Activated CD4-positive, alpha-beta T cell treated with anti-CD3 and anti-CD28 coated beads, Interleukin-2, amount 10 ng/mL, durations not matched to agents 7 days and 5 days (primary cell): ENCODE measurements around the gene CCDC178. TPM values are rescaled to one million over a fixed set of nuclear protein-coding genes. Genes with fewer than 3 reads are reported as not detected.

Source experiments
- CTCF ChIA-PET: fragments of 350-600 bp; sonication (Branson Sonifier 250); formaldehyde crosslinking; loops from one replicate; lab custom pipeline; 2021; ENCODE audit warnings: antibody characterized with exemption; lab: Charles Lee
- POLR2A ChIA-PET: fragments of 350-600 bp; sonication (Branson Sonifier 250); formaldehyde crosslinking; loops from one replicate; lab custom pipeline; 2021; ENCODE audit warnings: antibody characterized with exemption; lab: Charles Lee
- DNase-seq: peaks from one replicate; pipeline ENCODE4 v3.0.0-alpha.2; 2020
- H3K27ac Mint-ChIP-seq: one replicate; pipeline ENCODE4 v1.8.0; 2021; ENCODE audit warnings: mild to moderate bottlenecking, moderate library complexity, mixed read lengths
- H3K27me3 Mint-ChIP-seq: one replicate; pipeline ENCODE4 v1.8.0; 2021; ENCODE audit warnings: mixed read lengths
- H3K36me3 Mint-ChIP-seq: one replicate; pipeline ENCODE4 v1.8.0; 2021; ENCODE audit warnings: low read depth, mixed read lengths
- H3K4me1 Mint-ChIP-seq: one replicate; pipeline ENCODE4 v1.8.0; 2021; ENCODE audit warnings: mixed read lengths
- H3K4me3 Mint-ChIP-seq: one replicate; pipeline ENCODE4 v1.8.0; 2021; ENCODE audit warnings: mild to moderate bottlenecking, moderate library complexity, mixed read lengths
- H3K9me3 Mint-ChIP-seq: one replicate; pipeline ENCODE4 v1.8.0; 2021; ENCODE audit warnings: mixed read lengths
- total RNA-seq, 2 experiments: library from RNA; stranded (reverse); gene quantifications; one replicate each; pipeline ENCODE4 v1.2.3, GENCODE V29; 2021

Gene CCDC178
- total RNA-seq, 2 experiments from 2014 or later, result not detected

DNA sequence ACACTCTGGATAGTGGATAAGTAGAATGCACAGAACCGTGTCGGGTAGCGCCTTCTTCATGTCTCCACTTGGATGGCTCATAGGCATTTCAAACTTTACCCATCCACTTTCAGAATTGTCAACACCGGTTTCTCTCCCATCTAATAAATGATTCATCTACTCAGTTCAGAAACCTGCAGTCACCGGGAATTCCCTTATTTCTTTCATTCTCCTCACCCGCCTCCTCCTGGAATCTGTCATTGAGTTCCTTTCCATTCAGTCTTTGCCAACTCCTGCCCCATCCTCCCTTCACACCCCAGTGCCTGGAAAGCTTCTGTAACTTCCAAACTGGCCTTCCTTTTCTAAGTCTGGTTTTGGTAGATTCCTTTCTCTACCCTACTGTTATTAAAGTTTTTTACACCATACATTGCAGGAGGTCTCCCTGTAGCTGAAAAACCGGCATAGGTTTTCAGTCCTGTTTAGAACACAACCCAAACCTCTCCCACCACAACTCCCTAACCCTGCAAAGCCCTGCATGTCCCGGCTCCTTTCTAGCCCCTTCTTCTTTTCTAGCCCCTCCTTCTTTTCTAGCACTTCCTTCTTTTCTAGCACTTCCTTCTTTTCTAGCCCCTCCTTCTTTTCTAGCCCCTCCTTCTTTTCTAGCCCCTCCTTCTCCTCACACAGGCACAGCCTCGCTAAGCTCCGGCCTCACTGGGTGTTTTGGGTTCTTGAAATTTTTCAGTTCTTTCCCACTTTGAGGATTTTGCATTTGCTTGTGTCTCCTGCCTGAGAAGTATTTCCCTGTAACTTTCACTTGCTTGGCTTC lies 533.8 kb downstream of the CCDC178 start:
- ChIA-PET POLR2A (no interaction called here), CTCF (no interaction called here)
- H3K4me1 Mint-ChIP-seq, result no peaks in the 10 kb centered on the region
- DNase-seq, result no peak
- no peak overlapping the region for H3K27ac Mint-ChIP-seq
- no peaks in the 10 kb centered on the region for H3K36me3 Mint-ChIP-seq
- H3K27me3 Mint-ChIP-seq, result no peaks in the 10 kb centered on the region
- no peak overlapping the region for H3K4me3 Mint-ChIP-seq
- no peaks in the 10 kb centered on the region for H3K9me3 Mint-ChIP-seq

DNA sequence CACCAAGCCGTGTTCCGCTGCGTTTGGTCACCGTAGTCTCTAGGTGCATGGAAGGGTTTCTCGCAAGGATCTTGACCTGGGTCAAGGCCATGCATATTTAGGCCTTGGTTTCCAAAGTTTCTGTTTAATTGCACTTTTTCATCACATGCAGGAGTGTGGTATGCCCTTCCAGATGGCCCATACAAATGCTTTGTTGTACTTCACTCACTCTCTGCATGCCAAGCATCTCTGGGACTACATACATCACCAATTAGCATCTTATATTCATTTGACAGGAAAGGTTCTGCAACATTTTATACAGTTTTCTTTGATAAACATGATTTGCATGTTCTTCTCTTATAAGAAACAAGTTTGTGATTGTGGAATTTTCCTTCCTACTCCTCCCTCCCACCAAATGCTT lies 534.9 kb downstream of the CCDC178 start:
- H3K36me3 Mint-ChIP-seq, result no peaks in the 10 kb centered on the region
- no peaks in the 10 kb centered on the region for H3K4me1 Mint-ChIP-seq
- H3K4me3 Mint-ChIP-seq, result no peak overlapping the region

DNA sequence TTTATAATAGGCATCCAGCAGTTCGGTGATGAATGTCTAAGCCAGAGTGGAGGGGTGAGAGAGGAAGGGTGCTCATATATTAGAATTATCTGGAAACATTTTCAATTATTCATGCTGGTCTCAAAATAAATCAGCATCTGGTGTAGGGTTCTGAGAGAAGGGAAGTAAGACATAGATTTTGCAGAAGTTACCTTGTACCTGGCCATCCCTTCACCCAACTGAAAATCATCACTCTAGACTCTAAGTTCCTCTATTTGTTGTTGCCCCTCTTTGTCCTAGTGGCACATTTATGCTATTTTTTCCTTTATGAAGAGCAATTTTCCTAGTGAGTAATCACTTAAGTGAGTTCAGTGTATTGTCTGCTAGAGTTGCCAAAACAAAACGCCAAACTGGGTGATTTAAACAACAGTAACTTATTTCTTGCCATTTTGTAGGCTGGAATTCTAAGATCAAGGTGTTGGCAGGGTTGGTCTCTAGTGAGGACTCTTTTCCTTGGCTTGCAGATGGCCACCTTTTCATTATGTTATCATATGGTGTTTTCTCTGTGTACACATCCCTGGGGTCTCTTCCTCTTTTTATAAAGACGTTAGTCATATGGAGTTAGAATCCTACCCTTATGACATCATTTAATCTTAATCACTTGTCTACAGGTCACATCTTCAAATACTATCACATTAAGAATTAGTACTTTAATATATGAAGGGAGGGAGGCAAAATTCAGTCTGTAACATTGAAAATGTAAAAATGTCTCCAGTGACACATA lies 537.8 kb downstream of the CCDC178 start:
- ChIA-PET POLR2A (no interaction called here), CTCF (no interaction called here)
- H3K4me1 Mint-ChIP-seq, result no peaks in the 10 kb centered on the region
- H3K9me3 Mint-ChIP-seq, result peaks cover 4% of the 10 kb centered on the region
- no peak for DNase-seq
- H3K27me3 Mint-ChIP-seq, result no peaks in the 10 kb centered on the region
- H3K4me3 Mint-ChIP-seq, result no peak overlapping the region
- no peak overlapping the region for H3K27ac Mint-ChIP-seq
- no peaks in the 10 kb centered on the region for H3K36me3 Mint-ChIP-seq

More for the DNA sequence above, 534.9 kb downstream of the CCDC178 start:
- no peak for DNase-seq
- ChIA-PET CTCF (no interaction called here), POLR2A (no interaction called here)
- no peaks in the 10 kb centered on the region for H3K27me3 Mint-ChIP-seq
- H3K9me3 Mint-ChIP-seq, result no peaks in the 10 kb centered on the region
- H3K27ac Mint-ChIP-seq, result no peak overlapping the region

DNA sequence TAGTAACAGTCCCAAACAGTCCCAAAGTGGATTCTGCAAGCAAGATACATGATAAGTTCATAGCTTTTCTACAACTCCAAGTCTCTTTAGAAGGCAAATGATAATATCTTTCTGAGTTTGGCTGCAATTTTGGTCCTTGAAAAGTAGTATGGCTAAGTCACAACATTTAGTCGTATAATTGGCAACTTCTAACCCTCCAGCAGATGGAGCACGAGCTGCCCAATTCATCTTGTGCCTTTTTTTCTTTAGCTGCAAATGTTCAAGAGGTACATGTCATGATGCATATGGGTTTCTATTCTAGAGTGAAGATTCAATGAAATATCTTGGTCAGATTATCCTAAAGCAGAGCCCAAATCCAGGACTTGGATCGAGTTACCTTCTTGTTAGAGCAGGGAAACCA lies 540.7 kb downstream of the CCDC178 start:
- POLR2A ChIA-PET, result no interaction called here
- DNase-seq, result no peak
- Mint-ChIP-seq H3K27me3 (no peaks in the 10 kb centered on the region), H3K9me3 (peaks cover 4% of the 10 kb centered on the region), H3K4me3 (no peak overlapping the region), H3K36me3 (no peaks in the 10 kb centered on the region), H3K27ac (no peak overlapping the region), H3K4me1 (no peaks in the 10 kb centered on the region)
- CTCF ChIA-PET, result no interaction called here

DNA sequence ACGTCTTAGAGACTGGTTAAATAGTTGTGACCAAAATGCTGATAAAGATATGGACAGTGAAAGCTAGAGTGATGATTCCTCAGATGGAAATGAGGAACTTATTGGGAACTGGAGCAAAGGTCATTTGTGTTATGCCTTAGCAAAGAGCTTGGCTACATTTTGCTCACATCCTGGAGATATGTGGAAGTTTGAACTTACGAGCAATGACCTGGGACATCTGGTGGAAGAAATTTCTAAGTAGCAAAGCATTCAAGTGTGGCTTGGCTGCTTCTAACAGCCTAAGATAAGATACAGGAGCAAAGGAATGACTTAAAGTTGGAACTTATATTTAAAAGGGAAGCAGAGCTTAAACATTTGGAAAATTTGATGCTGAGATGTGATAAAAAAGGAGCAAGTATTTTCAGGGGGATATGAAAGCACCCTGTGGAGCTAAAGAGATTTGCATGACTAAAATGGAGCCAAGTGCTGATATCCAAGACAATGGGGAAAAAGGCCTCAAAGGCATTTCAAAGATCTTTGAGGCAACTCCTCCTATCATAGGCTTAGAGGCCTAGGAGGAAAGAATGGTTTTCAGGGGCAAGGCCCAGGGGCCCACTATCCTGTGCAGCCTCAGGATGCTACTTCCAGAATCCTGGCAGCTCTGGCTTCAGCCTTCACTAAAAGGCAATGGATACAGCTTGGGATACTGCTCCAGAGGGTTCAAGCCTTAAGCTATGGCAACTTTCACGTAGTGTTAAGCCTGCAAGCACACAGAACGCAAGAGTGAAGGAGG lies 543.6 kb downstream of the CCDC178 start:
- ChIA-PET CTCF (no interaction called here), POLR2A (no interaction called here)
- no peak for DNase-seq
- no peaks in the 10 kb centered on the region for H3K4me1 Mint-ChIP-seq
- no peaks in the 10 kb centered on the region for H3K36me3 Mint-ChIP-seq
- H3K27me3 Mint-ChIP-seq, result no peaks in the 10 kb centered on the region
- peaks cover 4% of the 10 kb centered on the region for H3K9me3 Mint-ChIP-seq
- H3K27ac Mint-ChIP-seq, result no peak overlapping the region
- no peak overlapping the region for H3K4me3 Mint-ChIP-seq

DNA sequence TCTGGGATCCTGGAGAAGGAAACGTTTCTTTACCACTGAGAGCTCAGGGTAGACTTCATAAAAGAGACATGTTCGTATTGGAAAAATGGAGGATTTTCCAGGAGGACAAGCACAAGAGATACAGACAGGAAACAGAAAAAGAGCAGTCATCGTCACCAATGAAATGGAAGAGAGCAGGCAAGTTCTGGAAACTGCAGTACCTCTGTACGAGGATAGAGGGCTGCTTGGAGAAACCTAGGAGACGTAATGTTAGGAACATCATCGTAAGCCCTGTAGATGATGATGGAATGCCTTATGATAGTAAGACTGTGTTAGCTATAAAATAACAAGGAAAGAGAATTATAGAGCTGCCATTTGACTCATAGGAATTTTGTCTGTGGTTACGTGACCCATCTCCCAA lies 546.6 kb downstream of the CCDC178 start:
- CTCF ChIA-PET, result no interaction called here

DNA sequence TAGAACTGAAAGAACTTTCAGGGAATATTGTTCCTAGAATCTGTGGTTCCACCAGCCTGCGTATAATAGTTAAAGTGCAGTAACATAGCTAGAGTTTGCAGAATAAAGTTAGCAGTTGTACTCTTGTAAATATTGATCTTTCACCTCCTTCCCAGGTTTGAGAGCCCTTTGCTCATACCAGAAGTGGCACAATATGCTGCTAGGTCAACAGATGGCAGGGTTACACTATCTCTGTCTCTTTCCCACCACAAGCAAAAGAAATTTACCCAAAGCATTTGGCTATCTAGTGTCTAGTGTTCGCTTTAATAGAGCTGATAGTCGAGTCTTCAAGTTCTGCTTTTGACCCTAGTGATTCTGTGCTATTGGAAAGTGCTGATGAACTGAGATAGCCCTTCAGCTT lies 548.7 kb downstream of the CCDC178 start:
- Mint-ChIP-seq H3K27me3 (no peaks in the 10 kb centered on the region), H3K4me1 (no peaks in the 10 kb centered on the region), H3K27ac (no peak overlapping the region), H3K4me3 (no peak overlapping the region), H3K36me3 (no peaks in the 10 kb centered on the region), H3K9me3 (no peaks in the 10 kb centered on the region)
- ChIA-PET POLR2A (no interaction called here), CTCF (no interaction called here)
- DNase-seq, result no peak

More for the DNA sequence above, 546.6 kb downstream of the CCDC178 start:
- H3K36me3 Mint-ChIP-seq, result no peaks in the 10 kb centered on the region
- no peak overlapping the region for H3K4me3 Mint-ChIP-seq
- no peak for DNase-seq
- no peak overlapping the region for H3K27ac Mint-ChIP-seq
- H3K27me3 Mint-ChIP-seq, result no peaks in the 10 kb centered on the region
- H3K9me3 Mint-ChIP-seq, result peaks cover 4% of the 10 kb centered on the region
- H3K4me1 Mint-ChIP-seq, result no peaks in the 10 kb centered on the region
- POLR2A ChIA-PET, result no interaction called here

DNA sequence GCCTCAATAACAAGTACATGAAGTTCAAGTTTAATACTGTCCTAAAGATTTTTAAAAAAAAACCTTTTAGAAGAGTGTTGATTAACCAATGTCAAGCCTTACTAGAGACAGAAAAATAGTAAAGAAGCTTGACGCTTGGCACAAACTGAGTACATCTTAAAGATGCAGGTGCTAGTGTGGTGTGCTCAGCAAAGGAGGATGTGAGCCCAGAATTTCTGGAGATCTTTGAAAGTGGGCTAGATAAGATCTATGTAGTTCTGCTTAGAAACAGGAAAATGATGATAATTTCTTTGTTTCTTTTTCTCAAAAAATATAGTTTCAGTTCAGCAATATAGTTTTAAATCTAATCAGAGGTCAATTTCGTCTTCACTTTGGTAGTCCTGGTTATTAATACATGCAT lies 549.4 kb downstream of the CCDC178 start:
- H3K36me3 Mint-ChIP-seq, result no peaks in the 10 kb centered on the region
- H3K4me1 Mint-ChIP-seq, result no peaks in the 10 kb centered on the region

DNA sequence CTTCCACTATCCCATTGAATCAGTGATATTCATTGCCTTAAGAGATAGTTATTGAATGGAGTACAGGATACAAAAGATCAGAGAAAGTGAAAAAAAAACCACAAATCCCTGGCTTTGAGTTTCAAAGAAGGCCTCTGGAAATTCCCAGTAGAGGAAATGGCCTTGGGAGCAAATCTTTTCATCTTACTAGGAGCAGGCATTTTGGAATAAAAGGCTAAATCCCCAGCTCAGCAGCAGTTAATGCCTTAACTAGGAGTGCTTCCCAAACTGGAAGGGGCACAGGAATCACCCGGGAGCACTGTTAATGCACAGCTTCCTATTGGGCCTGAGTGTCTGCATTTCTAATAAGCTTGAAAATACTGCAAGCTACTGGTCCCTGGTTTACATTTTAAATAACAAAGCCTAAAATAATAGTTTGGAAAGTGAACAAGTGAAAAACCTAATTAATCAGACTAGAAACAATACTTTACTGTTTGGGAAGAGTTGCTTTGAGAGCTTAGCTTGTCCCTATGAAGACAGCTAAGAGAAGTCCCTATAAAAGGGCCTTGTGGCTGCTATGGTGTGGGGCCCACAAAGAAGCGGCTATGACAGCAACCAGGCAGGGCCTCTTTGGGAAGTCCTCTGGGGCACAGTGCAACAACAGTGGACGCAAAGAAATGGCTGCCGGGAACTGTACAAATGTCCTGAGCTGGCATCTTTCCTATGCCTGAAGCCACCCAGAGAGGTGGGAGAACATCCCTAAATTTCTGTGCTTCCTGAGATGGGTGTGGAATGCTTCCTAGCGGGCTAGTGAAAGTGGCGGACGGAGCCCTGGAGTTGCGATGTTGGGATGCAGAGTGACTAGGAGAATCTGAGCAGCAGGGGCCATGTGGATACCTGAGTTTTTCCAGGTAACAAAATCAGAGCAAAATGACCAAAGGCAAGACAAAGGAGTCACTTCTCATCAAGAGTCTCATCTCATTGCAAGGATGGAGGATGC lies 550.6 kb downstream of the CCDC178 start:
- H3K36me3 Mint-ChIP-seq, result no peaks in the 10 kb centered on the region
- ChIA-PET POLR2A (no interaction called here), CTCF (no interaction called here)

More for the DNA sequence above, 549.4 kb downstream of the CCDC178 start:
- DNase-seq, result no peak
- ChIA-PET POLR2A (no interaction called here), CTCF (no interaction called here)
- Mint-ChIP-seq H3K27ac (no peak overlapping the region), H3K4me3 (no peak overlapping the region), H3K27me3 (no peaks in the 10 kb centered on the region), H3K9me3 (no peaks in the 10 kb centered on the region)

DNA sequence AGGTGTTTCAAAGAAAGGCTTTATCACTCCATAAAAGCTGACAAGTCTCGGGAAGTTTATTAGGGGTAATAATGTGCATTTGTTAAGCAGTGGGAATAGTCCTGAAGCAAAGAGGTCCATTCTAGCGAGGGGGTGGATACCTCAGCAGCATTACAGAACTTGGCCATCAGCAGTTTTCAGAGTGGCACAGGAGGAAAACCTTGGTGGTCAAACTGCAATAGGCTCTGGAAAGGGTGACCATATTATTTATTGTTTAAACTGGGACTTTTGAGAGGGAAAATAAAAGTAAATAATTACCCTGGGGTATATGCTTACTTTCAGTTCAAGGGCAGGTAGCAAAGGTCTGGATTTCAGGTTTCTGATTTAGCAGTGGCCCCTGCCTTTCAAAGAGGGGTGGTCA lies 552.2 kb downstream of the CCDC178 start:
- no peaks in the 10 kb centered on the region for H3K4me1 Mint-ChIP-seq
- ChIA-PET POLR2A (no interaction called here), CTCF (no interaction called here)
- no peaks in the 10 kb centered on the region for H3K27me3 Mint-ChIP-seq
- no peak overlapping the region for H3K27ac Mint-ChIP-seq
- DNase-seq, result no peak
- H3K9me3 Mint-ChIP-seq, result no peaks in the 10 kb centered on the region
- no peak overlapping the region for H3K4me3 Mint-ChIP-seq
- no peaks in the 10 kb centered on the region for H3K36me3 Mint-ChIP-seq

More for the DNA sequence above, 550.6 kb downstream of the CCDC178 start:
- Mint-ChIP-seq H3K4me3 (no peak overlapping the region), H3K27ac (no peak overlapping the region), H3K4me1 (no peaks in the 10 kb centered on the region), H3K9me3 (no peaks in the 10 kb centered on the region), H3K27me3 (no peaks in the 10 kb centered on the region)
- no peak for DNase-seq
